ENCODE measurements around the gene GLRA1.
"Not testable (repeated sequence)": the region's sequence is repeated elsewhere in the genome, so short reads cannot be mapped to it uniquely, and the experiment has no call there.

GLRA1 gene

DNA sequence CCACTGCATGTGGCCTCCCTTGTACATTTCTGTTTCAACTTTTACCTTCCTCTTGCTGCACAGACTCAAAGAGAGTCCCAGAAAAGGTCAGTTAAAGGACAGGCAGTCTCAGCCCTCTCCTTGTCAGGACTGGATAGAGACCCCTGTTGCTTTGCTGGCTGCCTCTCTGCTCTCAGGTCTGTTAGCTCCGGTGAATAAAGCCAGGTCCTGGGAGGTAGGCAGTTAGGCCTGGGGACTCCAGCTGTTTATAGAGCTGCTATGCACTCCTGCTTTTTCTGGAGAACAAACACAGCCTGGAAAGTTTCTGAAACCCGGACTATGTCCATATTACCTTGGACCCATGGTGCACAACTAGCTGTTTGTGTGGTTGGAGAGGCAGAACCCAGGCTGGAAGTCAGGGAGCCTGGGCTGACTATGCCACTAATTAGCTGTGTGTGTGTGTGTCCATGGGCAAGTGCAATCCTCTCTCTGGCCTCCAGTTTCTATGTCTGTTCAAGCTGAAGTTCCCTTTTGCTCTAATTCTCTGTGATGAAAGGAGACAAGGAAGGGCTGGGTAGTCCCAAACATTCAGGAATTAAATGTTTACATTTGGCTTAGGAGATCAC, 42.9 kb downstream of the GLRA1 start:
- no peak for DNase-seq

DNA sequence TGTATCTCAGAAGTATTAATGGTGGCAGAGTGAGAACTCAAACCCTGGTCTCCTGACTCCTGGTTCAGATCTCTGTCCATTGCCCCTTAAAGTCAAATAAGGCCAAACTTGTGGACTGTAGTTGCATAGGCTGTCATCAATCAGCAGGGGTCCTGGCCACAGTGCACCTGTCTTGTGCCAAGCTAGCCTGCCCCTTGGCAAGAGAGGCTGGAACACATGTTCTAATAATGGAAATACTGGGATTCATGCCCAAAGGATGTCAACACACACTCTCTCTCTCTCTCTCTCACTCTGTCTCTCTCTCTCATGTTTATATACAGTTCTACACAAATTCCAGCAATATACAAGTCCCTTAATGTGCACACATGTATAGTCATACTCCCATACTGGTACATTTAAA, 44.3 kb downstream of the GLRA1 start:
- DNase-seq = no peak

DNA sequence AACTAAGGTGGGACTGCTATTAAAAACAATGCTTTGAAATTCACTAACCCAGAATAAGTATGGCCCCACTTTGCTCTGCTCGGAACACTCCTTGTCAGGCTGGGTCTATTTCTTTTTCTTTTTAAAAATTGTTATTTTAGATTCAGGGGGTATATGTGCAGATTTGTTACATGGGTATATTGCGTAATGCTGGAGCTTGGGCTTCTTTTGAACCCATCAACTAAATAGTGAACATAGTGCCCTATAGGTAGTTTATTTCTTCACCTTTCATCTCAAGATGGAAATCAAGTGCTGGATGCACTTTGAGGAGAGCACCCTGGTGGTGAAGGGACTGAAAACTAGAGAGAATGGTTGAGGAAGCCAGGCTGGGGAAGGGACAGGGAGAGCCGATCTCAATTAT, 51.0 kb downstream of the GLRA1 start:
- no peak for DNase-seq

DNA sequence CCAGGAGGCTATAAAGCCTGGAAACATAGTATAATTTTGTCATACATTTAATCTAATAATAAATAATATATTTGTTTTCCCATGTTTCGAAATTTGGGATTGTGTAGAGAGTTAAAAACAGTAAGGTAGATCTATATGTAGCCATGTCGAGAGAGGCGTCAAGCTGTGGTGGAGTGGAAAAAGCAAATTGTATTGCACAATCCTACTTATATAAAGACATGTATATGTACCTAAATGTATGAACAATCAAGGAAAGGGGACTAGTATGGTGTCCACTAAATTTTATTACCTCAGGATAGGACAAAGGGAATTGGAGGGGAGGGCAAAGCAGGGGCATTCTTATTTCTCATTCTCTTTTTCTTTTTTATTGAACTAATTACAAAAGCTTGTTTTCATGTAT, 52.0 kb downstream of the GLRA1 start:
- no peak for DNase-seq

DNA sequence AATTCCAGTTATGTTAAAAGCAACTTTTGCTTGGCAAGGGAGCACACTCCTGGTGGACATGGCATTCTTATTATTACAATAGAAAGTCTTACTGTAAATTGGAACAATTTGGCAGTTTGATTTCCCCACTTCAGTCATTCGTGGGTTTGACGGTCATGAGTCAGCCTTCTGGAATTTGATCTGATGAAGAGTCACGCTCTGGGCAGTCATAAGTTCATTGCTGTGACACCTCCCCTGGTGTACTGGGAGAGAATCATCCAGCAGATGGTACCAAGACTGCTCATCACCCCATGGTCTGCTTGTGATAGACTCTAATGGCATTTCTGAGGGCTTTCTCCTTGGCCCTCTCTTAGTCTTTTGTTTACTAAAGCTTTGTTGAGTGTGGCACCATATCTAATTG, 53.8 kb downstream of the GLRA1 start:
- no peak for DNase-seq

DNA sequence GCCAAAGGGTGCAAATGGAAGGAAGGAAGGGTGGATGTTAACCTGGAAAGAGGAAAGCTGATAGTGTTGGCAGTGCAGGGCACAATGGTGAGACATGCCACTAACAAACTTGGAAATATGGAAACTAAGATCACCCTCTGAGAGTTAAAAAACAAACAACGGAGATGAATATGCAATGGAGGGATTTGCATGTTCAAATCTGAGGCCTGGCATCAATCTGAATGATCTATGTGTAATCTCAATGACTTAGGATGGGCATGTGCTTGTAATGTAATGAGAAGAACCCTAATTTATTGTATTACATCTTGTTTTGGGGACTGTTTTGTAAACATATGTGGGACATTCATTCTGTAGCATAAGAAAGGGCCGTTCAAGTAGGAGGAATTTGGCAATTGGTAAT, 54.4 kb downstream of the GLRA1 start:
- DNase-seq = no peak

DNA sequence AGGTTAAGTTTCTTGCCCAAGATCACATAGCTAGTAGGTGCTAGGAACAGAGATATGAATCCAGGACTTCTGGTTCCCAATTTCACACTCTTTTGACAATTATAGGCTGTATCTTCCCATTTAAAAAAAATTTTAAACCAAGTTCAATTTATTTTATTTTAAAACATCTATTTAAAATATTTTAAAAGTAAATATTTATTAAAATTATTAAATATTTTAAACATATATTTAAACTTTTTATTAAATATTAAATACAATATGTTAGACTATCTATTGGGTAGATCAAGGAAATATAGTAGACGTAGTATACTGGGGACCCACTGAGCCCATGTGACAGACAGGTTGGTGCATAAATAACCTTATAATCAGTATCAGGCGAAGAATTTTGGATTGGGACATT, 54.8 kb downstream of the GLRA1 start:
- DNase-seq = no peak

DNA sequence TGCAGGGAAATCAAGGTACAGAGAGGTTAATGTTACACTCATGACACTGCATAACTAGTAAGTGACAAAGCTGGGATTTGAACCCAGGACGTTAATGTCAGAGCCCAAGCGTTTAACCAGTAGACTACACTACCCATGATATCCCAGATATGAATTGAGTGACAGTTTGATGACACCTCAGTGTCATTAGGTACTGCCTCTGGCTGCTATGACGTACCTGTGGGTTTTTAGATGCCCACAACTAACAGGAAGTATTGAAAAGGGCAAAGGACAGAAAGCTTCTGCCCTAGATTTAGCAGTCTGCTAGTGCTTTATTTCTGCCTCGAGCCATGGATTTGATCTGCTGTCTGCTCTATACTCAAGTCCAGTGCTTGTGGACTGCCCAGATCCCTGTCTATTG, 56.2 kb downstream of the GLRA1 start:
- DNase-seq = no peak

DNA sequence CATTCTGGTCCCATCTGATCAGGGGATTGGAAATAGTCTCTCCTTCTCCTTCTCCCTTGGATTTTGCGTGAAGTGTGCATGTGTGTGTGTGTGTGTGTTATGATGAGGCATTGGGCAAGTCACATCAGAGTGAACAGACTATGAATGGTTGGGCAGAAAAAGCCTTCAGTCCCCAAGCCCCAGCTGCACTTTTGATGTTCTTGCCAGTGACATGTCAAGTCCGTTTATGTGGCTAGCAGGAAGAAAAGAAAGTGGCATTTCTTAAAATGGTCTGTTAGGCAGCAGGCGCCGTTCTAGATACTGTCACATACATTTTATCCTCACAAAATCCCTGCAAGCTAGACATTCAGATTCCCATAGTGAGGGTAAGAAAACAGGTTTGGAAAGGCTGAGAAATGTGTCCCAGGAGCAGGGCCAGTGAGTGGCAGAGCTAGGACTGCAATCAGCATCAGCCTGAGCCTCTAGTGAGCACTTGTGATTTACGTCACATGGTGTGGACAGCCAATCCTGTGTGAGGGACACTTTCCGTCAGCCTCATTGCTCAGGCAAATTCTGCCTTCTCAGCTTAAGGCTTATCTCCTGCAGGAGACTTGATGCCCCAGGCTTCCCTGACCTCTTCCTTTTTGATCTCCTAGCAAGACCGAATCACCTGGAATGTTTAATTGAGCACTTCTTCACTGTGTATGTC, 60.4 kb downstream of the GLRA1 start:
- DNase-seq = no peak

DNA sequence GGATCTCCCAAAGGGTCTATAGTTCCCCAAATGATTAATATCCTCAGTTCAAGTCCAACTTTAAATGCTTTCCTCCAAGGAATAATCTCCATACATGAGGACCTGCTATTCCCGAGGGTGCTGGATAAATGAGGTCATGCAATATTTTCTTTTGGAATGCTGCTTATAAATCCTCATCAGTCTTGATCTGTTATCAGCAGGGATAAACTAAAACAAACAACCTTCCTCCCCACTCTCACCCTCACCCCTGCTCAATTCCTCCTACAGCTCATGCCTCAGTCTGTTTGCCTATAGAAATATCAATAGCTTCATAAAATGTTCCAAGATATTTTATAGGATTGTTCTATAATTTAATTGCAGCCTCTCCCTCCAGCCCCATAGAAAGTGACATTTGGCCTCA, 61.1 kb downstream of the GLRA1 start:
- no peak for DNase-seq

DNA sequence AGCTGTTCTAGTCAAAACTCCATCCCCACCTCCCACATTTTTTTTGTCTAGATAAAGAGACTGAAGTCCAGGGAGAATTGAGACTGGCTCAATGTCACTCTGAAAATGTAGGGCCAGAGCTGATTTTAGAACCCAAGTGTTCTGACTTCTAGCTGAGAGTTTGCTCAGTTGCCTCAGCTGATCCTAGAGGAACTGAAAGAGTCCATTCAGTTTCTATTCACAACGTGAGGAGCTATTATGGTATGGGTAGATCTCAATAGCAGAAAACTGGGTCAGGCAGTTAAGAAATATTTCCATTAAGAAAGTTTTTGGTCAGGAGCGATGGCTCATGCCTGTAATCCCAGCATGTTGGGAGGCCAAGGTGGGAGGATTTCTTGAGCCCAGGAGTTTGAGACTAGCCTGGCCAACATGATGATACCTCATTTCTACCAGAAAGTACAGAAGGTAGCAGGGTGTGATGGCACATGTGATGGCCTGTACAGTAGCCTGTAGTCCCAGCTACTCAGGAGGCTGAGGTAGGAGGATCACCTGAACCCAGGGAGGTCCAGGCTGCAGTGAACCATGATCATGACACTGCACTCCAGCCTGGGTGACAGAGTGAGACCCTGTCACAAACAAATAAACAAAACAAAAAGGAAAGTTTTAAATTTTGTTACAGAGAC, 61.7 kb downstream of the GLRA1 start:
- no peak for DNase-seq

DNA sequence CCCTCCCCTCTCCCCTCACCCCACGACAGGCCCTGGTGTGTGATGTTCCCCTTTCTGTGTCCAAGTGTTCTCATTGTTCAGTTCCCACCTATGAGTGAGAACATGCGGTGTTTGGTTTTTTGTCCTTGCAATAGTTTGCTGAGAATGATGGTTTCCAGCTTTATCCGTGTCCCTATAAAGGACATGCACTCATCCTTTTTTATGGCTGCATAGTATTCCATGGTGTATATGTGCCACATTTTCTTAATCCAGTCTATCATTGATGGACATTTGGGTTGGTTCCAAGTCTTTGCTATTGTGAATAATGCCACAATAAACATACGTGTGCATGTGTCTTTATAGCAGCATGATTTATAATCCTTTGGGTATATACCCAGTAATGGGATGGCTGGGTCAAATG, 63.8 kb downstream of the GLRA1 start:
- not testable (repeated sequence) for DNase-seq

DNA sequence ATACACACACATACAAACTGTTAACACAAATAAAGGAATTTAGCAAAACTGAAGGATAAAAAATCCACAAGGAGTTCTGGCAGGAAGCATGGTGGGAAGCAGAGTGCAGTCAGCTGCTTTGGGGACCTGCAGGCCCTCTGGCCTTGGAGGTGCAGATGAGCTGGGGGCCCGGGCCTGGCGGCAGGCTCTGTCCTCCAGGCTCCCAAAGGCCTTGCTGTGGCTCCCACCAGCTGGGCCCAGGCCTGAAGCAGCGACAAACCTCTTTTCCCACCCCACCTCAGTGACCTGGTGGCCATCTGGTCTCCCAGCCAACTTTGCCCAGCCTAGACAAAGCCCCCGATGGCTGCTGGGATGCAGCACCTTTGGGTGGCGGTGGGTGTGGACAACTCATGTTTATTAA, 67.8 kb downstream of the GLRA1 start:
- no peak for DNase-seq

DNA sequence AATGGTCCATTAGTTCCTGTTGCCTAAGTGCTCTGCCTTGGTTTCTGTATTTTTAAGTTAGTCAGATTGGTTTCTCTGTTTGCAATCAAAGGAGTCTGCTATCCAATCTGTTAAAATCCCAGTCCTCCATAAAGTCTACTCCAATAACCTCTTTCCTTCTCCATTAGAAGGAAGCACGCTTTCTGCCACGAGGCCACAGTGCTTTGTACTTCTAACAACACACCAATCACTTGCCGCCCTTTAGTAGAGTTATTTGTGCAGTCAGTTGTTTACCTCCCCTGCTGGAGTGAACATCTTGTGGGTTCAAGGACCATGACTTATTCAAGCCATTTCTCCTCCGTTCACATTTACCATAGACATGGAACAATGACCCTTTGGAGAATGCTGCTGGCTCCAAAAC, 69.0 kb downstream of the GLRA1 start:
- no peak for DNase-seq

DNA sequence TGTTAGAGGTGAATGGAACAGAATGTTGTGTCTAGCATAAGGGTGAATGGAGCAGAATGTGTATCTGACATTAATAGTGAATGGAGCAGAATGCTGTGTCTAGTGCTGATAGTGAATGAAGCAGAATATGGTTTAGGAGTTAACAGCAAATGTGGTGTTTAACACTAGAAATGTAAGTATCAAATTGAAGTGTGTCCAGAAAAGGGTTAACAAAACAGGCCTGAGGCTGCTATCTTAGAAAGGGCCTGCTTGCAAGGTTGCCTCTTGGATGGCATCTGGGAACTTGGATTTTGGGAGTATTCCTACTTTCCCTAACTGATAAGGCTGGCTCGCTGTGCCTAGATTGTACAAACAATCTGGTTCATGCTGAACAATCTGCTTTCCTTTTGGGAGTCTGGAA, 76.8 kb downstream of the GLRA1 start:
- DNase-seq = no peak

DNA sequence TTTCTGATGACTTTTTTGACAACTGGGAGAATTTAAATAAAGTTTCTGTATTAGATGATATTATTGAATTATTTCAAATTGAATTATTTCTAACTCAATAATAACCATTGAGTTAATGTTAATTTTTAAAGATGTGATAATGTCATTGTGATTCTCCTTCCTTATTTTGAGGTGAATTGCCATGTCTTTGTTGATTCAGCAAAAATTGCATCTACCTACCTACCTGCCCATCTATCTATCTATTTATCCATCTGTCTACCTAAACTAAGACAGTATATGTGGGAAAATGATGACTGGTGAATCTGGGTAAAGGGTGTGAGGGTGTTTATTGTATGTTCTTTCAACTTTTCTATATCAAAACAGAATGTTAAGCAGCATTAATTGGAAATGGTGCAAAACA, 77.9 kb downstream of the GLRA1 start:
- DNase-seq = no peak

DNA sequence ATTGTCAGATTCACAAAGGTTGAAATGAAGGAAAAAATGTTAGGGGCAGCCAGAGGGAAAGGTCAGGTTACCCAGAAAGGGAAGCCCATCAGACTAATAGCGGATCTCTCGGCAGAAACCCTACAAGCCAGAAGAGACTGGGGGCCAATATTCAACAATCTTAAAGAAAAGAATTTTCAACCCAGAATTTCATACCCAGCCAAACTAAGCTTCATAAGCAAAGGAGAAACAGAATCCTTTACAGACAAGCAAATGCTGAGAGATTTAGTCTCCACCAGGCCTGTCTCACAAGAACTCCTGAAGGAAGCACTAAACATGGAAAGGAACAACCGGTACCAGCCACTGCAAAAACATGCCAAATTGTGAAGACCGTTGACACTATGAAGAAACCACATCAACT, 91.8 kb downstream of the GLRA1 start:
- not testable (repeated sequence) for DNase-seq

DNA sequence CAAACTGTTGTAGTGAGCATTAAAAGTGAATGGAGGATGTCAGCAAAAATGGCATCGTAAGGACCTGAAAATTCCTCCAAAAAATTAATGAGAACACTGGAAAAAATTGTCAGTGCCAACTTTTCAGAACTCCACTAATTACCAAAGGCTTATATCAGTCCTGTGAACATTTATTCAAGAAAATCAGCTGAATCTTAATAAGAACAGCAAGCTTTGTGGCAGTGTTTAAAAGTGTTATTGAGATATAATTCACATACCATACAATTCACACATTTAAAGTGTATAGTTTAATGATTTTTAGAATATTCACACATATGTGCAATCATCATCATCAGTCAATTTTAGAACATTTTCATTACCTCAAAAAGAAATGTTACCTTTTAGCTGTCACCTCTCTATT, 95.3 kb downstream of the GLRA1 start:
- no peak for DNase-seq

DNA sequence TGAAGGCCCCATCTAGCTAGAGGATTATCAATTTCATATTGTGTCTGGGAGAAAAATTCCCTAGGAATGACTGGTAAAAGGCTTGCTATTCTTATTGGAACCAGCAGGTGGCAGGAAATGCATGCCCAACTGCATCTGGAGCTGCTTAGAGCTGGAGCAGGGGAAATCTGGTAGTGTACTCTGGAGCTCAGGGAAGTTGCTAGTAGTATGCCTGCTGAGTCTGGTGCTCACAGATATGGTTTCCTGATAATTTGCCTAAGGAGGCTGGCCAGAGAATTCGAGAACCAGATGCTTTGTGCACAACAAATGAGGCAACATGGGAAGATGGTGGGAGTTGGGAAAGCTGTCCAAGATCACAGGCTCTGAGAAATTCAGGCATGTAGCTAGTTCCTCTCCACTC, 99.2 kb downstream of the GLRA1 start:
- peak; percentile 45 for DNase-seq

DNA sequence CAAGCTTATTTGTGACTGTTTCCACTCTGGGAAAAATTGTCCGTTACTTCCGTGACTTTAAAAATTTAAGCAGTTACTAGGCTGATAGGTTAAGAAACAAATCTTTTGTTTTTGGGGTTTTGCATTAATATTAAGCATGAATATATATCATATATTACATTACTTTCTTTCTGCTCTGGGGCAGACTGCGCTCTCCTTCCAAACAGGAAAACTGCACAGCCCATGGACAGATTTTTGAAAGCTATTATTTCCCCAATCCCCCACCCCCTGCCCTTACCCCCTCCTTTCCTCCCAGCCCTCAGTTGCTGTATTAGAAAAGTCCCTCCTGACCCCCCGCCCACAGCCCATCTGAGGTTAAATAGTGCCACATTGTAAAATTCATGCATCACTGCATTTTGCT, 102.5 kb downstream of the GLRA1 start:
- no peak for DNase-seq

DNA sequence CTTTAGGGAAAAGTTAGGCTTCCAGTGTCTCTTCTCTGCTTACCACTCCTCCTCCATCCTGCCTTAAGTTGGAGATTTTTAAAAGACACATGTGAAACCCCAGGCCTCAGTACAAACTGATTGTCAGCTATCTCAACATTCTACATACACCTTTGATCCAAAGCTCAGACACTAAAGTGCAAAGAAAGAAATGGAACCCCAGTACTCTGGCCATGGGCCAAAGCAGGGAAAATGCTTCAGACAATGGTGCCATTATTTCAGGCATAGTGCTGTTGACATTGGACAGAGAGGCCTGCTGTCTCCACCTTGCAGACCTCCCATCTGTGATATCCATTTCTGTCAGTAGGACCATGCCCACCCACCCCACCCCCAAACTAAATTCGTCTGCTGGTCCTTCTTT, 103.7 kb downstream of the GLRA1 start:
- DNase-seq = no peak

DNA sequence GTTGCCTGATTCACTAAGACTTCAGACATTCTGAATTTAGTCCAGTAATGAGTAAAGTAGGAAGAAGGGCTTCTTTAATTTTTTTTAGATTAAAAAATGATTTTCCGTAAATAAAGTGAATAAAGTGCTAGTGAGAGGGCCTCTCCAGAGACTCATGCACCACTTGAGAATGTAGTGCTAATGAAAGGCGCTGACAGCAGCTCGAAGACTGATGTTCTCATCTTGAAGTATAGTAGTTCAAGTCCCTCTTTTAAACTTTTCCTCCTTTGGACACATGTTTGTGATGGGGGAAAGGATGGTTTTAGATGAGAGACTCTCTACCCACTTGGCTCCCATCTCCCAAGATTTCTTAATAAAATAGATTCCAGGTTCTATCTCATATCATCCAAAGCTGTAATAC, 104.4 kb downstream of the GLRA1 start:
- DNase-seq = no peak

DNA sequence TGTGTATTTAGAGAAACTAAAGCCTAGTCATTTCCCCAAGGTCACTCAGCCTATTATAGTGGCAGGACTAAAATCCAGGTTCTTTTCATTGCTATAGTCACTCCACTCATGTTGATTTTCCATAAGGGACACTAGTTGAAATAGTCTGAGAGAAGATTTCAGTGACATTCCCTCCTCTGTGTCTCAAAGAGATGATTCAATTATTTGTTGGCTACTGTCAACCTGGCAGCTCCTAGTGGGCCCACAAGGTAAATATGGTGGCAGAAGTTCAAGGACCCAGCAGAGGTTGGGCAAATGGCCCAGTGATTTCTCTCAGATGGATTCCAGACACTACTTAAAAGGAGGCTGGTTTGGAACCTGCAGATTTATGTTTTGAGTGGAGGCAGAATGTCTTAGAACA, 104.8 kb downstream of the GLRA1 start:
- DNase-seq = no peak

DNA sequence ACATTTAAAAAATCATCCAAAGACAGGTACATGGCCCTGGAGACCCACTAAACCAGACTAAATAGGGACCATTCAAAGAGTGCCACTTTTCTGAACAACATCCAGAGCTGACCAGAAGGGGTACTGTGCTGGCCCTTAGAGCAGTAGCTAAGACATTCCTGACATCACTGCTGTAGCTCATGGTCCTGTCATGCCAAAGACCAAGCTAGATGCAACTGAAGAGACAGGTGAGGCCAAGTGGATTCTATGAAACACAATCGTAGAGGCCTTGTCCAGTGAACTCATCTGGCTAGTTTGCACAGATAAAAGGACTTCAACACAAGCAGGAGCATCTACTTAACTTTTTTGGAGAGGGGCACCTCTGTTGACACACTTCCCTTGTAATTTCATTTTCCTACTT, 109.6 kb downstream of the GLRA1 start:
- no peak for DNase-seq

Measured in NCI-H1436 (cell line).